ENCODE results near the gene ZNF691.

- TF ChIP-seq, protein P1, sequence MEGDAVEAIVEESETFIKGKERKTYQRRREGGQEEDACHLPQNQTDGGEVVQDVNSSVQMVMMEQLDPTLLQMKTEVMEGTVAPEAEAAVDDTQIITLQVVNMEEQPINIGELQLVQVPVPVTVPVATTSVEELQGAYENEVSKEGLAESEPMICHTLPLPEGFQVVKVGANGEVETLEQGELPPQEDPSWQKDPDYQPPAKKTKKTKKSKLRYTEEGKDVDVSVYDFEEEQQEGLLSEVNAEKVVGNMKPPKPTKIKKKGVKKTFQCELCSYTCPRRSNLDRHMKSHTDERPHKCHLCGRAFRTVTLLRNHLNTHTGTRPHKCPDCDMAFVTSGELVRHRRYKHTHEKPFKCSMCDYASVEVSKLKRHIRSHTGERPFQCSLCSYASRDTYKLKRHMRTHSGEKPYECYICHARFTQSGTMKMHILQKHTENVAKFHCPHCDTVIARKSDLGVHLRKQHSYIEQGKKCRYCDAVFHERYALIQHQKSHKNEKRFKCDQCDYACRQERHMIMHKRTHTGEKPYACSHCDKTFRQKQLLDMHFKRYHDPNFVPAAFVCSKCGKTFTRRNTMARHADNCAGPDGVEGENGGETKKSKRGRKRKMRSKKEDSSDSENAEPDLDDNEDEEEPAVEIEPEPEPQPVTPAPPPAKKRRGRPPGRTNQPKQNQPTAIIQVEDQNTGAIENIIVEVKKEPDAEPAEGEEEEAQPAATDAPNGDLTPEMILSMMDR (IDR thresholded peaks at IDR 0.05) = no peak
- no peak for TF ChIP-seq POLR2A (IDR thresholded peaks at IDR 0.05)
These were observed 3.5 kb downstream of the ZNF691 start for GRCh38 chr1:42849944-42850343.

Measured in testis (tissue), 2 donors.